GM23338 (cell line): ENCODE measurements around the gene TP53BP2. TPM values are rescaled to one million over a fixed set of nuclear protein-coding genes. Genes with fewer than 3 reads are reported as not detected.

ENCODE experiments used
- ATAC-seq: fragments of 200-7000 bp; cut with Tn5 transposase; 3 replicates; pipeline ENCODE4 v1.9.1; 2020
- DNase-seq: peaks from one replicate; pipeline ENCODE4 v3.0.0-alpha.2; 2015; ENCODE audit warnings: low spot score
- H2AFZ ChIP-seq: fragments of 200-600 bp; sonication (generic); 2 replicates; pipeline ENCODE4 v1.8.0; 2016; ENCODE audit warnings: antibody characterized with exemption, mild to moderate bottlenecking, moderate library complexity
- H3F3A ChIP-seq: fragments of 200-600 bp; sonication (generic); replicated peaks from 2 replicates; pipeline ENCODE4 v1.8.0; 2017; ENCODE audit warnings: antibody characterized with exemption, mixed run types, low read depth
- H3K27ac ChIP-seq: fragments of 200-600 bp; sonication (generic); 2 replicates; pipeline ENCODE4 v1.6.1; 2016; ENCODE audit warnings: low read depth
- H3K27me3 ChIP-seq: fragments of 200-600 bp; sonication (generic); 2 replicates; pipeline ENCODE4 v1.8.0; 2016; ENCODE audit warnings: mild to moderate bottlenecking, mixed run types, moderate library complexity; ENCODE audit not compliant: insufficient read depth
- H3K36me3 ChIP-seq: fragments of 200-600 bp; sonication (generic); 2 replicates; pipeline ENCODE4 v1.8.0; 2016; ENCODE audit warnings: mild to moderate bottlenecking; ENCODE audit not compliant: insufficient read depth
- H3K4me1 ChIP-seq: fragments of 200-600 bp; sonication (generic); 2 replicates; pipeline ENCODE4 v1.8.0; 2016; ENCODE audit warnings: mild to moderate bottlenecking, moderate library complexity; ENCODE audit not compliant: insufficient read depth
- H3K4me2 ChIP-seq: fragments of 200-600 bp; sonication (generic); 2 replicates; pipeline ENCODE4 v1.7.1; 2017; ENCODE audit warnings: mixed run types
- H3K4me3 ChIP-seq: fragments of 200-600 bp; sonication (generic); 2 replicates; pipeline ENCODE4 v1.6.1; 2016; ENCODE audit warnings: mixed run types
- H3K79me2 ChIP-seq: fragments of 200-600 bp; sonication (generic); replicated peaks from 2 replicates; pipeline ENCODE4 v1.8.0; 2017; ENCODE audit warnings: mild to moderate bottlenecking; ENCODE audit not compliant: insufficient read depth
- H3K9me2 ChIP-seq: fragments of 200-600 bp; sonication (generic); 2 replicates; pipeline ENCODE4 v1.8.0; 2017; ENCODE audit not compliant: insufficient read depth
- H4K20me1 ChIP-seq: fragments of 200-600 bp; sonication (generic); replicated peaks from 2 replicates; pipeline ENCODE4 v1.8.0; 2017; ENCODE audit warnings: mild to moderate bottlenecking; ENCODE audit not compliant: insufficient read depth
- H3K27ac Mint-ChIP-seq: 2 replicates; pipeline ENCODE4 v1.8.0; 2020; ENCODE audit warnings: inconsistent platforms, mild to moderate bottlenecking, moderate library complexity, mixed read lengths
- H3K27me3 Mint-ChIP-seq: 3 replicates; pipeline ENCODE4 v1.8.0; 2022; ENCODE audit warnings: low read depth, mild to moderate bottlenecking, moderate library complexity, mixed read lengths, inconsistent platforms; ENCODE audit not compliant: insufficient read depth, poor library complexity
- H3K36me3 Mint-ChIP-seq: 3 replicates; pipeline ENCODE4 v1.8.0; 2021; ENCODE audit warnings: low read depth, mild to moderate bottlenecking, inconsistent platforms, moderate library complexity, mixed read lengths
- H3K4me1 Mint-ChIP-seq: 3 replicates; pipeline ENCODE4 v1.8.0; 2020; ENCODE audit warnings: mild to moderate bottlenecking, inconsistent platforms, mixed read lengths
- H3K4me3 Mint-ChIP-seq: 3 replicates; pipeline ENCODE4 v1.8.0; 2021; ENCODE audit warnings: moderate library complexity, mild to moderate bottlenecking, inconsistent platforms, mixed read lengths
- H3K9me3 Mint-ChIP-seq: 3 replicates; pipeline ENCODE4 v1.8.0; 2020; ENCODE audit warnings: moderate library complexity, mild to moderate bottlenecking, inconsistent platforms, mixed read lengths
- CREB1 ChIP-seq: fragments of 250-450 bp; sonication (Bioruptor Pico); IDR thresholded peaks from 2 replicates; pipeline ENCODE4 v1.5.0; 2020; ENCODE audit warnings: low read depth, mild to moderate bottlenecking, moderate library complexity
- CTCF ChIP-seq, 2 experiments: fragments of 200-600 bp in 1 of 2; sonication (generic) in 1 of 2; conservative IDR thresholded peaks; 2 replicates each; pipeline versions ENCODE4 v1.5.1 to v1.6.1; 2016 to 2017; ENCODE audit warnings: antibody characterized with exemption in 2 of 2, low read depth in 2 of 2, mild to moderate bottlenecking in 2 of 2, moderate library complexity in 1 of 2
- ETS1 ChIP-seq: IDR thresholded peaks from 2 replicates; pipeline ENCODE4 v1.6.1; 2016; ENCODE audit warnings: antibody characterized with exemption
- EZH2 ChIP-seq: fragments of 200-600 bp; sonication (generic); IDR thresholded peaks from one replicate; pipeline ENCODE4 v1.8.0; 2017; ENCODE audit warnings: antibody characterized with exemption, mild to moderate bottlenecking, low read depth; ENCODE audit not compliant: unreplicated experiment
- EZH2phosphoT487 ChIP-seq: fragments of 200-600 bp; sonication (generic); IDR thresholded peaks from one replicate; pipeline ENCODE4 v1.8.1; 2018; ENCODE audit warnings: antibody characterized with exemption; ENCODE audit not compliant: unreplicated experiment
- JUNB ChIP-seq: IDR thresholded peaks from one replicate; pipeline ENCODE4 v1.6.1; 2016; ENCODE audit warnings: antibody characterized with exemption; ENCODE audit not compliant: unreplicated experiment
- NANOG ChIP-seq: IDR thresholded peaks from 2 replicates; pipeline ENCODE4 v1.6.1; 2016; ENCODE audit warnings: antibody characterized with exemption, borderline replicate concordance
- POLR2AphosphoS5 ChIP-seq: IDR thresholded peaks from 2 replicates; pipeline ENCODE4 v1.6.1; 2016; ENCODE audit warnings: antibody characterized with exemption, low read depth
- STAT1 ChIP-seq: IDR thresholded peaks from one replicate; pipeline ENCODE4 v1.6.1; 2016; ENCODE audit warnings: antibody characterized with exemption; ENCODE audit not compliant: unreplicated experiment
- ZNF114 ChIP-seq: fragments of 250-450 bp; sonication (Bioruptor Pico); IDR thresholded peaks from 2 replicates; pipeline ENCODE4 v1.5.0; 2020; ENCODE audit warnings: mild to moderate bottlenecking, moderate library complexity
- ZNF331 ChIP-seq: fragments of 250-450 bp; sonication (Bioruptor Pico); IDR thresholded peaks from 2 replicates; pipeline ENCODE4 v1.5.0; 2020; ENCODE audit warnings: low read depth, mild to moderate bottlenecking, moderate library complexity
- polyA plus RNA-seq: library from polyadenylated mRNA; unstranded; fragments of >200 nt; fragmentation: Nextera tagmentation; extraction: Ambion mirVana; gene quantifications from 2 replicates; pipeline ENCODE4 v1.2.1, GENCODE V29; 2016
- total RNA-seq: library from RNA; depleted of rRNA; stranded (reverse); fragments of >200 nt; shearing (Covaris generic); gene quantifications from 2 replicates; pipeline ENCODE4 v1.2.3, GENCODE V29; 2014
- TF ChIP-seq, protein P1 (sequence below): fragments of 250-450 bp; sonication (Bioruptor Pico); IDR thresholded peaks from 2 replicates; pipeline ENCODE4 v1.5.0; 2020; ENCODE audit warnings: mild to moderate bottlenecking, moderate library complexity

TP53BP2 gene
- total and polyA plus RNA-seq, 2 experiments from 2014 or later = 10.1 to 32.9 TPM

GRCh38 chr1:223780318-223780717 is 65.4 kb downstream of the TP53BP2 start (continued):
- TF ChIP-seq, protein P1, sequence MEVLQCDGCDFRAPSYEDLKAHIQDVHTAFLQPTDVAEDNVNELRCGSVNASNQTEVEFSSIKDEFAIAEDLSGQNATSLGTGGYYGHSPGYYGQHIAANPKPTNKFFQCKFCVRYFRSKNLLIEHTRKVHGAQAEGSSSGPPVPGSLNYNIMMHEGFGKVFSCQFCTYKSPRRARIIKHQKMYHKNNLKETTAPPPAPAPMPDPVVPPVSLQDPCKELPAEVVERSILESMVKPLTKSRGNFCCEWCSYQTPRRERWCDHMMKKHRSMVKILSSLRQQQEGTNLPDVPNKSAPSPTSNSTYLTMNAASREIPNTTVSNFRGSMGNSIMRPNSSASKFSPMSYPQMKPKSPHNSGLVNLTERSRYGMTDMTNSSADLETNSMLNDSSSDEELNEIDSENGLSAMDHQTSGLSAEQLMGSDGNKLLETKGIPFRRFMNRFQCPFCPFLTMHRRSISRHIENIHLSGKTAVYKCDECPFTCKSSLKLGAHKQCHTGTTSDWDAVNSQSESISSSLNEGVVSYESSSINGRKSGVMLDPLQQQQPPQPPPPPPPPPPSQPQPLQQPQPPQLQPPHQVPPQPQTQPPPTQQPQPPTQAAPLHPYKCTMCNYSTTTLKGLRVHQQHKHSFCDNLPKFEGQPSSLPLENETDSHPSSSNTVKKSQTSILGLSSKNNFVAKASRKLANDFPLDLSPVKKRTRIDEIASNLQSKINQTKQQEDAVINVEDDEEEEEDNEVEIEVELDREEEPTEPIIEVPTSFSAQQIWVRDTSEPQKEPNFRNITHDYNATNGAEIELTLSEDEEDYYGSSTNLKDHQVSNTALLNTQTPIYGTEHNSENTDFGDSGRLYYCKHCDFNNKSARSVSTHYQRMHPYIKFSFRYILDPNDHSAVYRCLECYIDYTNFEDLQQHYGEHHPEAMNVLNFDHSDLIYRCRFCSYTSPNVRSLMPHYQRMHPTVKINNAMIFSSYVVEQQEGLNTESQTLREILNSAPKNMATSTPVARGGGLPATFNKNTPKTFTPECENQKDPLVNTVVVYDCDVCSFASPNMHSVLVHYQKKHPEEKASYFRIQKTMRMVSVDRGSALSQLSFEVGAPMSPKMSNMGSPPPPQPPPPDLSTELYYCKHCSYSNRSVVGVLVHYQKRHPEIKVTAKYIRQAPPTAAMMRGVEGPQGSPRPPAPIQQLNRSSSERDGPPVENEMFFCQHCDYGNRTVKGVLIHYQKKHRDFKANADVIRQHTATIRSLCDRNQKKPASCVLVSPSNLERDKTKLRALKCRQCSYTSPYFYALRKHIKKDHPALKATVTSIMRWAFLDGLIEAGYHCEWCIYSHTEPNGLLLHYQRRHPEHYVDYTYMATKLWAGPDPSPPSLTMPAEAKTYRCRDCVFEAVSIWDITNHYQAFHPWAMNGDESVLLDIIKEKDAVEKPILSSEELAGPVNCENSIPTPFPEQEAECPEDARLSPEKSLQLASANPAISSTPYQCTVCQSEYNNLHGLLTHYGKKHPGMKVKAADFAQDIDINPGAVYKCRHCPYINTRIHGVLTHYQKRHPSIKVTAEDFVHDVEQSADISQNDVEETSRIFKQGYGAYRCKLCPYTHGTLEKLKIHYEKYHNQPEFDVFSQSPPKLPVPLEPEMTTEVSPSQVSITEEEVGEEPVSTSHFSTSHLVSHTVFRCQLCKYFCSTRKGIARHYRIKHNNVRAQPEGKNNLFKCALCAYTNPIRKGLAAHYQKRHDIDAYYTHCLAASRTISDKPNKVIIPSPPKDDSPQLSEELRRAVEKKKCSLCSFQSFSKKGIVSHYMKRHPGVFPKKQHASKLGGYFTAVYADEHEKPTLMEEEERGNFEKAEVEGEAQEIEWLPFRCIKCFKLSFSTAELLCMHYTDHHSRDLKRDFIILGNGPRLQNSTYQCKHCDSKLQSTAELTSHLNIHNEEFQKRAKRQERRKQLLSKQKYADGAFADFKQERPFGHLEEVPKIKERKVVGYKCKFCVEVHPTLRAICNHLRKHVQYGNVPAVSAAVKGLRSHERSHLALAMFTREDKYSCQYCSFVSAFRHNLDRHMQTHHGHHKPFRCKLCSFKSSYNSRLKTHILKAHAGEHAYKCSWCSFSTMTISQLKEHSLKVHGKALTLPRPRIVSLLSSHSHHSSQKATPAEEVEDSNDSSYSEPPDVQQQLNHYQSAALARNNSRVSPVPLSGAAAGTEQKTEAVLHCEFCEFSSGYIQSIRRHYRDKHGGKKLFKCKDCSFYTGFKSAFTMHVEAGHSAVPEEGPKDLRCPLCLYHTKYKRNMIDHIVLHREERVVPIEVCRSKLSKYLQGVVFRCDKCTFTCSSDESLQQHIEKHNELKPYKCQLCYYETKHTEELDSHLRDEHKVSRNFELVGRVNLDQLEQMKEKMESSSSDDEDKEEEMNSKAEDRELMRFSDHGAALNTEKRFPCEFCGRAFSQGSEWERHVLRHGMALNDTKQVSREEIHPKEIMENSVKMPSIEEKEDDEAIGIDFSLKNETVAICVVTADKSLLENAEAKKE (CRISPR knock-in tag) = no peak
- no peak for TF ChIP-seq EZH2phosphoT487

DNA sequence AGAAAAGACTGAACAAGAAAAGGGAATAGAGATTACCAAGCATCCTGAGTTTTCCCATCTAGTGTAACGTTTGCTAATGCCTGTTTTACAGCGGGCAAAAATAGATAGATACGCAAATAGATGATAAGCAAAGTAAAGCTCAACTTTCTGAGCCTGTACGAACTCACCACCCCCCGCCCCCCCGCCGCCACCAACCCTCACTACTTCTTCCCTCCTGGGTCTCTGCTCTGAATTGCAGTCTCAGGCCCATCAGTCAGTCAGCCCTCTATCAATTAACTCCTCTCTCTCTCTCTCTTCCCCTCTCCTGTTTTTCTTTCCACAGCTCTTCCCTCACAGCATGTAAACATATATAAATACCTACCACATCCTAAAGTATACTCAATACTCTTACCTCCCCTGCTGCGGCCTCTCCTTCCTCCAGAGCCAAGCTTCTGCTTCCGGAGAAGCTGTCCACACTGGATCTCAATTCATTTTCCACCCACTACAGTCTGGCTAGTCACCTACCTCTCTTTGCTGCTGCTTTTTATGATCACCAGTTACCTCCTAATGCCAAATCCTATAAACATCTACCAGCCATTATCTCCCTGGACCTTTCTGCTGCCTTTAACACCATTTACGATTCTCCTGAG is 68.8 kb downstream of the TP53BP2 start:
- ATAC-seq = no peak
- H3K36me3 Mint-ChIP-seq = peaks cover 57% of the 10 kb centered on the region
- H3K36me3 ChIP-seq = peaks cover 26% of the 10 kb centered on the region
- TF ChIP-seq ZNF114 (CRISPR knock-in tag) (no peak), CTCF (conservative IDR thresholded peaks at IDR 0.05; ENCODE audit: low read depth in 2 of 2) (no peak), STAT1 (no peak), EZH2 (no peak), EZH2phosphoT487 (no peak), CREB1 (CRISPR knock-in tag) (no peak), NANOG (no peak), ETS1 (no peak), JUNB (no peak), POLR2AphosphoS5 (no peak), ZNF331 (CRISPR knock-in tag) (no peak)

More for the DNA sequence above, 68.8 kb downstream of the TP53BP2 start:
- Histone ChIP-seq H3K79me2 (no peaks in the 10 kb centered on the region), H3K27me3 (no peaks in the 10 kb centered on the region), H3K9me2 (no peaks in the 10 kb centered on the region), H3K4me2 (no peak overlapping the region), H3K4me3 (no peak overlapping the region), H3K4me1 (0 out of 2 replicates have a peak, but pooled peaks cover 7% of the 10 kb centered on the region), H4K20me1 (peaks cover 7% of the 10 kb centered on the region), H3F3A (no peaks in the 10 kb centered on the region), H2AFZ (no peak overlapping the region), H3K27ac (no peak overlapping the region)
- H3K4me1 Mint-ChIP-seq = peaks cover 9% of the 10 kb centered on the region
- H3K27ac Mint-ChIP-seq = no peak overlapping the region
- peaks cover 5% of the 10 kb centered on the region for H3K27me3 Mint-ChIP-seq
- H3K4me3 Mint-ChIP-seq = no peak overlapping the region
- H3K9me3 Mint-ChIP-seq = no peaks in the 10 kb centered on the region
- no peak for DNase-seq
